ENCODE measurements around the gene CEBPZ.
"Not testable (repeated sequence)": the region's sequence is repeated elsewhere in the genome, so short reads cannot be mapped to it uniquely, and the experiment has no call there.

The CEBPZ gene

DNA sequence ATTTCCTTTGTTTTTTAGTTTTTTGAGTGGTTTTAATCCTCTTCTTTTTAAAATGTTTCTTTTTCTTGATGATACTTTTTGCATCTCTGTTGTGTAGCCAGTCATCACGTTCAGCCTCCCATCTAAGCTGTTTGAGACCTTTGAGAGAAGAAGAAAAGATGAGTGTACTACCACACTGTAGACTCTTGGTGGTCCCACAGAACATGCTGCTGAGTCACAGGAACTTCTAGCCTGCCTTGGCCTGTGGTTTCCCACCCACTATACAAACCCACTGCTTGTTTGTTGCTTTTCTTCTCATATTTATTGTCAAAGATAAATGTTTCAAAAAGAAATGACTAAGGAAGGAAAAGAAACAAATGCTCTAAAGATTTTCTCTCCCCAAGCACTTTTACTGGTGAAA, 29.6 kb downstream of the CEBPZ start:
- Histone ChIP-seq H3K4me3 (no peak overlapping the region), H3K27ac (no peak overlapping the region)
- TF ChIP-seq CTCF (IDR thresholded peaks at IDR 0.05), result no peak
- no peak for DNase-seq (ENCODE audit: low spot score)

DNA sequence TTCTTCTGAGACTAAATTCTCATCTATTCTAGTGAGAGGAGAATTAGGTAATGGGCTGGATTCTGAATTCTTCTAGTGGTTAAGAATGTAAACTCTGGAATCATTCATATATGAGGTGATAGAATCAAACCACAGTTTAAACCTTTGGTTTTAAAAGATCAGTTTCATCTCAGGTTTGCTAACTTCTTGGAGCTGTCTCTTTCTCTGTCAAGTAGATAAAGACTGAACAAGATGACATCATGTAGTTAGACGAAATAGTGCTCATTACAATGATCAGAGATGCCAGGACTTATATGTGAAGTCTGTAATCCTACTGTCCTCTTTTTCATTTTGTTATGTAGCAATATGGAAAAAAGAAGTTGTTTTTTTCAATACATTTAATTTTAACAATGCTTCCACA, 30.2 kb downstream of the CEBPZ start:
- H3K27ac ChIP-seq, result no peak overlapping the region
- H3K4me3 ChIP-seq, result no peak overlapping the region
- no peak for DNase-seq (ENCODE audit: low spot score)
- TF ChIP-seq CTCF (IDR thresholded peaks at IDR 0.05), result no peak

DNA sequence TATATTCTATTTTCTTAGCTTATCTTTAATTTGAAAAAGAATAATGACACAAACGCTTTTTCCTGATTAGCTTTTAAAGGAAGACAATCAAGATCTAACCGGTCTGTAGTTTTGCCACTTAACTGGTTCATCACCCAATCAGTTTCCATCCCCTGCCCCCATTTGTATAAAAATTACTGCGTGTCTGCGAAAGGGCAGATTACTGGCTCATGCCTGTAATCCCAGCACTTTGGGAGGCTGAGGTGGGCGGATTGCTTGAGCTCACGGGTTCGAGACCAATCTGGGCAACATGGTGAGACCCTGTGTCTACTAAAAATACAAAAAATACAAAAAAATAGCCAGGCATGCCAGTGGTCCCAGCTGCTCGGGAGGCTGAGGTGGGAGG, 32.7 kb downstream of the CEBPZ start:
- no peak for DNase-seq (ENCODE audit: low spot score)
- Histone ChIP-seq H3K4me3 (no peak overlapping the region), H3K27ac (no peak overlapping the region)
- no peak for TF ChIP-seq CTCF (IDR thresholded peaks at IDR 0.05)

DNA sequence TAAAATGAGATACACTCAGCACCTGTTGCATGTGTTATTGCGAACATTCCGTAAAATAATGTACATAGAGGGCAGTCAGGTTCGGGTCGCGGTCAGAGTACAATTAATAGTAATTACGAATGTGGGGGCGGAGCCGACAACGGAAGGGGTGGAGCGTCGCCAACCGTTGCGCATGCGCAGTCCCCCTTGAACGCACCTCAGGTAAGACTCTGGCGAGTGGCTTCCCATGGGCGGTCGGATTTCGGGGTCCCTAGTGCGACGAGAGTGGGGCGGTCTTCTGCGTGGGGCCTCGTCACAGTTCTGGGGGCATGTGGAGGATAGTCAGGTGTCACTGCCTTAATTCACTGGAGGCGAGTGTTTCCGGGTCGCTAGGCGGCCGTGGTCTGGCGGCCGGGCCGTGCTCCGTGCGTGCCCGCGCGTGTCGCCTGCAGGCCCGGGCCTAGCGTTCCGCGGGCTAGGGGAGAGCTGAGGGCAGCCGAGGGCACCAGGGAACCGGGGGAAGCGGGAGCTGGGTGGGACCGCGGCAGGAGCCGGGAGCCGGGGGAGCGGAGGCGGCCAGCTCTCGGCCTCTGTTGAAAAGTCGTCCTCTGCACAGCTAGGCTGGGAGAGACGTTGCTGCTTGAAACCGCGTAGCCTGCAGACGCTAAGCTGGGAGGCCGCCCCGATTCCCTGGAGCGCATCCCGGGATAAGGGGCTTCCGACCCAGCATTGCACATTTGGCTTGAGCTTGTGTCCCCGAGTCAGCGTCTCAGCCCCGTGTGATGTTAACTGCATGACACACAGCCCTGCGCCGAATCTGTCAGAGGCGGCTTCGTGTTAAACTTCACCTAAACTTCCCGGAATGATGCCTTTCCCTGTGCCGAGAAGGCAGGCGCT, 34.8 kb downstream of the CEBPZ start, which contains the start of gene CEBPZOS:
Gene CEBPZOS, plus strand, starts transcription at position 177 of the 876 bp plus-strand sequence. CDS start 3,209 bp downstream, outside the sequence.
- Histone ChIP-seq H3K4me3 (peak within 1 kb of the TSS; percentile 73), H3K27ac (peak within 1 kb of the TSS; percentile 86 to 95)
- no peak for TF ChIP-seq CTCF (IDR thresholded peaks at IDR 0.05)
- DNase-seq (ENCODE audit: low spot score), result peak; percentile 82

DNA sequence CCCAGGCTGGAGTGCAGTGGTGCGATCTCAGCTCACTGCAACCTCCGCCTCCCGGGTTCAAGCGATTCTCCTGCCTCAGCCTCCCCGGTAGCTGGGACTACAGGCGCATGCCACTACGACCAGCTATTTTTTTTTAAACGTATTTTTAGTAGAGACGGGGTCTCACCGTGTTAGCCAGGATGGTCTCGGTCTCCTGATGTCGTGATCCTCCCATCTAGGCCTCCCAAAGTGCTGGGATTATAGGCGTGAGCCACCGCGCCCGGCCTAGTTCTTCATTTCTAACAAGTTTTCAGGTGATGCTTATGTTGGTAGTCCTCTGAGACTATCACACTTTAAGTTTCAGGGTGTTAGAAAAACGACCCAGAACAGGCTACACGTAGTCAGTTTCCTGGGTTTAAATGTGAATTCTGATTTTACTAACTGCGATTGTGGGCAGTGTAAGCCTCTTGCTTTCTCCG, 35.5 kb downstream of the CEBPZ start:
- H3K4me3 ChIP-seq, result peak overlapping the region; percentile 73
- DNase-seq (ENCODE audit: low spot score), result not testable (repeated sequence)
- H3K27ac ChIP-seq, result peak overlapping the region; percentile 86 to 95

DNA sequence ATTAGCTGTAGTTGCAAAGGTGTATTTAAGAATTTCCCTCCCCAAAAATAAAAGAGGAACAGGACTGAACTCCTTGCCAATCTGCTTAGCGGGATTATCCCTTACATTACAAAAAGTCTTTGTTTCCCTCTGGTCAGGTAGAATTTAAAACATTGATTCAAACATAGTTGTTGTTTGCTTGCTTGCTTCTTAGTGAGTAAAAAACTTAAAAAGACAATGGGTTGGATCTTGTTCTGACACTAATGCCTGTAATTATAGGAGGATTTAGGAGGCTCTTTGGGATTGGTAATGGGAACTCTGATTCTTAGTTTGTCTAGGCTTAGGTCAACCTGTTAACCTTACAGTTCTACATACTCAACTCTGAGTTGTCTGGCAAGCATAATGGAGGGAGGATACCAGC, 38.8 kb downstream of the CEBPZ start:
- DNase-seq (ENCODE audit: low spot score), result no peak
- TF ChIP-seq CTCF (IDR thresholded peaks at IDR 0.05), result no peak
- Histone ChIP-seq H3K27ac (no peak overlapping the region), H3K4me3 (no peak overlapping the region)

DNA sequence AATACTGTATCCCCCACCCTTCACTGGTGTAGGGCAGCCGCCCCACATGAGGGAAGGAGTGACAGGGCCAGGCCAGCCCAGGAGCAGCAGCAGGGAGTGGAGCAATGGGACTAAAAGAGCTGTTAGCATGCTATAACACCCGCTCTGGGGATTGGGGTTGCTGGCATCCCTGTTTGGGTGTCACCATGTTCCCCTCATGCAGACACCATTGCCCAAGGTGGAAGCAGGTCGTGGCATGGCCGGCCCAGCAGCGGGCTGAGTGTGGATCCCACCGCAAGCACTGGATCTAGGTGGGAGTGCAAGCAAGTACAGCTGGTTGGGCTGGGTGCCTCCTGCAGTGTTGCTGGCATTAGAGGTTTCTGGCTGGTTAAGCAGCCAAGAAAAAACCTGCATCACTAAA, 39.6 kb downstream of the CEBPZ start:
- no peak for TF ChIP-seq CTCF (IDR thresholded peaks at IDR 0.05)
- Histone ChIP-seq H3K27ac (no peak overlapping the region), H3K4me3 (no peak overlapping the region)
- no peak for DNase-seq (ENCODE audit: low spot score)

Data from coronary artery (tissue), 2 donors.